DMS53 treated with DMSO at 0.1 percent for 48 hours (cell line): ENCODE data around the gene MFAP3.
"Not testable (repeated sequence)": the region's sequence is repeated elsewhere in the genome, so short reads cannot be mapped to it uniquely, and the experiment has no call there.

Source experiments
- DNase-seq: peaks from one replicate; lab custom pipeline; 2025; ENCODE audit not compliant: unreplicated experiment; lab: John Stamatoyannopoulos, UW

Gene MFAP3

GRCh38 chr5:154049636-154050035 lies 10.9 kb downstream of the MFAP3 start:
- DNase-seq, result no peak

GRCh38 chr5:154053468-154053867 lies 14.7 kb downstream of the MFAP3 start:
- no peak for DNase-seq

GRCh38 chr5:154055201-154055600 lies 16.4 kb downstream of the MFAP3 start:
- no peak for DNase-seq

- DNase-seq, result no peak
Measured at GRCh38 chr5:154058055-154059038, 19.6 kb downstream of the MFAP3 start.

- no peak for DNase-seq
Measured at GRCh38 chr5:154059039-154059430, 20.3 kb downstream of the MFAP3 start.

- DNase-seq, result no peak
Measured at GRCh38 chr5:154059583-154059982, 20.8 kb downstream of the MFAP3 start.

- no peak for DNase-seq
Measured at GRCh38 chr5:154060606-154061005, 21.8 kb downstream of the MFAP3 start.

- no peak for DNase-seq
Measured at GRCh38 chr5:154063372-154063771, 24.6 kb downstream of the MFAP3 start.

- no peak for DNase-seq
Measured at GRCh38 chr5:154065971-154066370, 27.2 kb downstream of the MFAP3 start.

- not testable (repeated sequence) for DNase-seq
Measured at GRCh38 chr5:154069854-154070253, 31.1 kb downstream of the MFAP3 start.

GRCh38 chr5:154071799-154072413 lies 33.1 kb downstream of the MFAP3 start:
- no peak for DNase-seq

- DNase-seq, result peak; percentile 78
Measured at GRCh38 chr5:154072414-154073171, 33.8 kb downstream of the MFAP3 start.

GRCh38 chr5:154076240-154076922 lies 37.6 kb downstream of the MFAP3 start:
- peak; percentile 32 for DNase-seq

- no peak for DNase-seq
Measured at GRCh38 chr5:154077696-154078095, 38.9 kb downstream of the MFAP3 start.

- no peak for DNase-seq
Measured at GRCh38 chr5:154078272-154078671, 39.5 kb downstream of the MFAP3 start.

GRCh38 chr5:154081246-154081645 lies 42.5 kb downstream of the MFAP3 start:
- DNase-seq, result no peak

GRCh38 chr5:154084062-154084639 lies 45.4 kb downstream of the MFAP3 start:
- no peak for DNase-seq

GRCh38 chr5:154086146-154086545 lies 47.4 kb downstream of the MFAP3 start:
- no peak for DNase-seq

GRCh38 chr5:154086641-154087040 lies 47.9 kb downstream of the MFAP3 start:
- DNase-seq, result no peak

GRCh38 chr5:154087260-154087659 lies 48.5 kb downstream of the MFAP3 start:
- DNase-seq, result no peak

GRCh38 chr5:154088801-154089200 lies 50.0 kb downstream of the MFAP3 start:
- no peak for DNase-seq
